K562 (cell line): ENCODE measurements around the gene CHPF. TPM values are rescaled to one million over a fixed set of nuclear protein-coding genes. Genes with fewer than 3 reads are reported as not detected.
A peak's percentile ranks its signal among the peaks of the same experiment; 100 is the strongest.

Experiments used
- ADNP ChIP-seq: fragments of 200-800 bp; sonication (Bioruptor generic); IDR thresholded peaks from 2 replicates; pipeline ENCODE4 v1.6.1; 2016; ENCODE audit warnings: missing genetic modification characterization, missing compliant biosample characterization
- CBFB ChIP-seq: sonication (generic); formaldehyde crosslinking; IDR thresholded peaks from 2 replicates; pipeline ENCODE4 v1.4.0; 2020; ENCODE audit warnings: mild to moderate bottlenecking, missing genetic modification reagents
- ELF2 ChIP-seq: fragments of 250-450 bp; sonication (Bioruptor Pico); IDR thresholded peaks from 2 replicates; pipeline ENCODE4 v1.5.0; 2021; ENCODE audit warnings: mild to moderate bottlenecking
- KDM1A ChIP-seq, 2 experiments: fragments of 450-650 bp; IDR thresholded peaks; 2 replicates each; pipeline ENCODE4 v1.6.1; 2016; ENCODE audit warnings: mild to moderate bottlenecking in 2 of 2
- NRF1 ChIP-seq, 2 experiments: fragments of 450-650 bp; IDR thresholded peaks in 1 of 2; conservative IDR thresholded peaks in 1 of 2; 2 replicates each; pipeline ENCODE4 v1.6.1; 2014; ENCODE audit warnings: mild to moderate bottlenecking in 2 of 2
- RFX7 ChIP-seq: fragments of 250-450 bp; sonication (Bioruptor Pico); IDR thresholded peaks from 2 replicates; pipeline ENCODE4 v1.5.1; 2021; ENCODE audit warnings: mild to moderate bottlenecking
- SMARCA5 ChIP-seq: fragments of 450-650 bp; IDR thresholded peaks from 2 replicates; pipeline ENCODE4 v1.6.1; 2016
- ZNF224 ChIP-seq: sonication (generic); formaldehyde crosslinking; IDR thresholded peaks from 2 replicates; pipeline ENCODE4 v1.8.0; 2022; ENCODE audit warnings: mild to moderate bottlenecking, missing genetic modification reagents
- ZNF274 ChIP-seq: IDR thresholded peaks from 2 replicates; pipeline ENCODE4 v1.6.1; 2011; ENCODE audit warnings: low read depth, mild to moderate bottlenecking, low read length, moderate library complexity, borderline replicate concordance
- polyA plus RNA-seq, 8 experiments: library from polyadenylated mRNA; depleted of rRNA in 4 of 8; stranded (reverse) in 5 of 8; unstranded in 3 of 8; fragments of >200 nt; fragmentation: Nextera tagmentation in 2 of 8; fragmentation: Illumina TruSeq in 1 of 8; extraction: Ambion mirVana in 2 of 8; extraction: Trizol in 1 of 8; gene quantifications; 2 replicates each; pipeline versions ENCODE4 v1.2.1 to v1.2.3, GENCODE V29; 2011 to 2014; ENCODE audit warnings: inconsistent platforms in 1 of 8, missing spikeins in 1 of 8
- total RNA-seq, 7 experiments: library from RNA; depleted of rRNA in 6 of 7; stranded (reverse); fragments of >200 nt in 6 of 7; fragmentation: Illumina TruSeq in 2 of 7; extraction: Trizol in 2 of 7; gene quantifications; 2 replicates each; pipeline versions ENCODE4 v1.2.1 to v1.2.3, GENCODE V29; 2011 to 2021; ENCODE audit warnings: low replicate concordance in 1 of 7
- TF ChIP-seq, protein P1 (sequence below): sonication (generic); formaldehyde crosslinking; IDR thresholded peaks from 2 replicates; pipeline ENCODE4 v1.8.0; 2023; ENCODE audit warnings: mild to moderate bottlenecking, missing genetic modification reagents

Gene CHPF
- total and polyA plus RNA-seq, 9 of the 15 experiments (the other 6 are each of a cell fraction or from before 2014, with no cell fraction given), result 0.15 to 57.2 (median 7.9) TPM

DNA sequence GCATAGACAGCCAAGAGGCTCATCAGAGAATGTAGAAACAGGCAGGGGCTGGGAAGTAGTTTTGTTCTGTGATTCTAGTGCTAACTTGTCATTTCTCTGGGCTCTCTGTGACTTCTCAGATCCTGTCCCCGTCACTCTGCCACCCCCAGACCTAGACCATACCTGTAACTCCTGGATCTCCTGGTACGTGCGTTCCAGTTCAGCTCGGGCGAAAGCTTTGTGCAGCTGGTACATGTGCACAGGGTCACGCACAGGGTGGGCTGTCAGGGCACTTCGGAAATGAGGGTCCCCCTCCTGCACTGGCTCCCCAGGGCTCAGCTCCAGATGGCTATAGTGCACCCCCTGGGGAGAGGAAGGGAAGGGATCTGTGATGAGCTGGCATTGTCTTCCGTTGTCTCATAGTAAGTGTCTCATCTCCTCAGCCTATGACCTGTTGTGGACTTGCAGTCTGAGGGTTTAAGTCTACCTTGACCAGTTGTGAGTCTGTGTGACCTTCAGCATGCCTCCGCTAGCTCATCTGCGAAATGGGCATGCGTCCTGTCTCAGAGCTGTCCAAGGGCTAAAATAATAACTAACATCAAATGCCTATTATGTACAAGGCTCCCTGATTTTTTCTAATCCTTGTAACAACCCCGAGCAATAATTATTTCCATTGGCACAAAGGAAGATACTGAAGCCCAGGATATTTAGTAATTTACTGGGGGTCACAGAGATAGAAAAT is 2.7 kb downstream of the CHPF start (continued):
- TF ChIP-seq, protein P1, sequence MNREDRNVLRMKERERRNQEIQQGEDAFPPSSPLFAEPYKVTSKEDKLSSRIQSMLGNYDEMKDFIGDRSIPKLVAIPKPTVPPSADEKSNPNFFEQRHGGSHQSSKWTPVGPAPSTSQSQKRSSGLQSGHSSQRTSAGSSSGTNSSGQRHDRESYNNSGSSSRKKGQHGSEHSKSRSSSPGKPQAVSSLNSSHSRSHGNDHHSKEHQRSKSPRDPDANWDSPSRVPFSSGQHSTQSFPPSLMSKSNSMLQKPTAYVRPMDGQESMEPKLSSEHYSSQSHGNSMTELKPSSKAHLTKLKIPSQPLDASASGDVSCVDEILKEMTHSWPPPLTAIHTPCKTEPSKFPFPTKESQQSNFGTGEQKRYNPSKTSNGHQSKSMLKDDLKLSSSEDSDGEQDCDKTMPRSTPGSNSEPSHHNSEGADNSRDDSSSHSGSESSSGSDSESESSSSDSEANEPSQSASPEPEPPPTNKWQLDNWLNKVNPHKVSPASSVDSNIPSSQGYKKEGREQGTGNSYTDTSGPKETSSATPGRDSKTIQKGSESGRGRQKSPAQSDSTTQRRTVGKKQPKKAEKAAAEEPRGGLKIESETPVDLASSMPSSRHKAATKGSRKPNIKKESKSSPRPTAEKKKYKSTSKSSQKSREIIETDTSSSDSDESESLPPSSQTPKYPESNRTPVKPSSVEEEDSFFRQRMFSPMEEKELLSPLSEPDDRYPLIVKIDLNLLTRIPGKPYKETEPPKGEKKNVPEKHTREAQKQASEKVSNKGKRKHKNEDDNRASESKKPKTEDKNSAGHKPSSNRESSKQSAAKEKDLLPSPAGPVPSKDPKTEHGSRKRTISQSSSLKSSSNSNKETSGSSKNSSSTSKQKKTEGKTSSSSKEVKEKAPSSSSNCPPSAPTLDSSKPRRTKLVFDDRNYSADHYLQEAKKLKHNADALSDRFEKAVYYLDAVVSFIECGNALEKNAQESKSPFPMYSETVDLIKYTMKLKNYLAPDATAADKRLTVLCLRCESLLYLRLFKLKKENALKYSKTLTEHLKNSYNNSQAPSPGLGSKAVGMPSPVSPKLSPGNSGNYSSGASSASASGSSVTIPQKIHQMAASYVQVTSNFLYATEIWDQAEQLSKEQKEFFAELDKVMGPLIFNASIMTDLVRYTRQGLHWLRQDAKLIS (CRISPR knock-in tag), result peak; percentile 38; the same call in 1 of the 2 replicates
- no peak for TF ChIP-seq CBFB
- TF ChIP-seq ZNF274, result no peak
- TF ChIP-seq ADNP (tag), result 0 out of 2 replicates have a peak, but pooled peaks have one; percentile 30
- no peak for TF ChIP-seq RFX7 (CRISPR knock-in tag)
- peak in 1 of 2 experiments; percentile 53; a peak in 2 of 4 replicates for TF ChIP-seq KDM1A (IDR thresholded peaks at IDR 0.05)
- TF ChIP-seq SMARCA5, result peak; percentile 14; the same call in 1 of the 2 replicates
- no peak for TF ChIP-seq ELF2 (CRISPR knock-in tag)
- TF ChIP-seq NRF1 (conservative IDR thresholded peaks at IDR 0.05 in 1 of 2, IDR thresholded peaks at IDR 0.05 in 1 of 2), result no peak
- TF ChIP-seq ZNF224 (CRISPR knock-in tag), result no peak
